Psoas muscle (tissue), 8 donors: ENCODE measurements around the gene GNA15. TPM values are rescaled to one million over a fixed set of nuclear protein-coding genes. Genes with fewer than 3 reads are reported as not detected.

Experiments used
- ATAC-seq, 4 donors: fragments of 200-7000 bp; cut with Tn5 transposase; one replicate each; pipeline ENCODE4 v1.9.1; 2020; ENCODE audit warnings: moderate library complexity in 3 of 4, mild to moderate bottlenecking in 2 of 4
- DNase-seq, 2 donors: peaks; one replicate each; pipeline ENCODE4 v3.0.0-alpha.2; 2020
- H3K27ac ChIP-seq: fragments of 200-600 bp; one replicate; pipeline ENCODE4 v1.8.0; 2022
- H3K27me3 ChIP-seq, 3 donors: fragments of 200-600 bp in 1 of 3; one replicate each; pipeline versions ENCODE4 v1.6.1 to v1.8.0; 2013 to 2022; ENCODE audit warnings: low read length in 2 of 3, mild to moderate bottlenecking in 2 of 3, moderate library complexity in 1 of 3; ENCODE audit not compliant: insufficient read depth in 3 of 3
- H3K36me3 ChIP-seq, 2 donors: fragments of 200-600 bp in 1 of 2; one replicate each; pipeline versions ENCODE4 v1.6.1 to v1.8.0; 2013 to 2022; ENCODE audit warnings: low read depth in 1 of 2, mild to moderate bottlenecking in 1 of 2, moderate library complexity in 1 of 2; ENCODE audit not compliant: insufficient read depth in 1 of 2
- H3K4me1 ChIP-seq: fragments of 200-600 bp; one replicate; pipeline ENCODE4 v1.8.0; 2022
- H3K4me3 ChIP-seq: fragments of 200-600 bp; one replicate; pipeline ENCODE4 v1.8.0; 2022; ENCODE audit warnings: mild to moderate bottlenecking
- H3K9me3 ChIP-seq: fragments of 200-600 bp; one replicate; pipeline ENCODE4 v1.8.0; 2022
- CTCF ChIP-seq: fragments of 200-600 bp; IDR thresholded peaks from one replicate; pipeline ENCODE4 v1.8.0; 2022; ENCODE audit warnings: antibody characterized with exemption
- WGBS, 3 donors: extraction: QIAGEN DNeasy Blood & Tissue Kit; methylation state at CpG; one replicate each; pipeline versions ENCODE4 v1.1.6 to v1.1.7; 2013; 5-methylcytosine and 5-hydroxymethylcytosine counted together
- intact Hi-C, 2 donors: fragments of 100-400 bp; cut with DNase I; formaldehyde crosslinking; loops; one replicate each; pipeline versions ENCODE4 v1.11.0 to v1.14.2; 2022
- polyA plus RNA-seq, 3 donors: library from polyadenylated mRNA; stranded (reverse); fragments of 200-250 nt; gene quantifications; one replicate each; pipeline ENCODE4 v1.2.3, GENCODE V29; 2013
- total RNA-seq, 4 donors: library from RNA; stranded (reverse); fragmentation: NEBNext Ultra II Directional in 2 of 4; extraction: Animal tissue kit (Norgen Biotek cat#: 25700) in 2 of 4; gene quantifications; one replicate each; pipeline versions ENCODE4 v1.2.1 to v1.2.4, GENCODE V29; 2021 to 2023
- donor health status: healthy with polysubstance abuse.
- donor health status: DM: no; HTN: no; CAD: no; lungs with moderate emphysema.
- donor health status: Bipolar disorder and iron deficiency.
- donor health status: healthy.
- donor health status: DM: yes; HTN: yes; CAD: no.
- donor health status: DM: no; HTN: no; CAD: no.
- donor health status: DM: no; HTN: no; CAD: no.
- donor health status: DM: yes; HTN: yes; CAD: no.

Gene GNA15
- total and polyA plus RNA-seq, 7 donors, result 0.18 to 1.9 (median 0.91) TPM

GRCh38 chr19:3154957-3155736 lies 19.3 kb downstream of the GNA15 start:
- H3K36me3 ChIP-seq, result no peaks in the 10 kb centered on the region
- no peaks in the 10 kb centered on the region for H3K4me1 ChIP-seq
- peak overlapping the region; percentile 58 for H3K27ac ChIP-seq
- H3K4me3 ChIP-seq, result no peak overlapping the region
- ATAC-seq (peak; percentile 44 to 85 (median 72)), DNase-seq (peak; percentile 79 to 80)
- no peaks in the 10 kb centered on the region for H3K9me3 ChIP-seq
- TF ChIP-seq CTCF, result no peak
- 45 to 50% (median 48%) methylated on average over 21 of the region's 21 CpGs for WGBS, 3 donors
- peaks cover 0 to 22% (median 2%) of the 10 kb centered on the region in 3 donors for H3K27me3 ChIP-seq
- intact Hi-C loops, result no loop called here

DNA sequence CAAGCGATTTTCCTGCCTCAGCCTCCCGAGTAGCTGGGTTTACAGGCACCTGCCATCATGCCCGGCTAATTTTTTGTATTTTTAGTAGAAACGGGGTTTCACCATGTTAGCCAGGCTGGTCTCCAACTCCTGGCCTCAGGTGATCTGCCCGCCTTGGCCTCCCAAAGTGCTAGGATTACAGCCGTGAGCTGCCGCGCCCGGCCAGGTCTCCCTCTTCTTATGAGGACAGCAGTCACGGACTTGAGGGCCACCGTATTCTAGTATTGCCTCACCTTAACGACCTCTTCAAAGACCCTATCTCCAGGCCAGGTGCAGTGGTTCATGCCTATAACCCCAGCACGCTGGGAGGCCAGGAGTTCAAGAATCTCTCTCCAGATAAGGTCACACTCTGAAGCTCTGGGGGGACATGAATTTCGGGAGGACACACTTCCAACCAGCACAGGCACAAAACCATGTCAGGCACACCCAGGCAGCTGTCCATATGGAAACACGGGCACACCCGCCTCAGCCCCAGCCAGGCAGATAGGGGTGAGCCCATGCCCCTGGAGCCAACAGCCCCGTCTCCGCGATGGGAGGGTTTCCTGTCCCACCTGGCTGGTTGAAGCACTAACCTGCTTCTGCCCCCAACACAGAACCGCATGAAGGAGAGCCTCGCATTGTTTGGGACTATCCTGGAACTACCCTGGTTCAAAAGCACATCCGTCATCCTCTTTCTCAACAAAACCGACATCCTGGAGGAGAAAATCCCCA lies 21.4 kb downstream of the GNA15 start:
- Histone ChIP-seq H3K4me1 (no peaks in the 10 kb centered on the region), H3K27me3 (peaks cover 0 to 9% (median 0%) of the 10 kb centered on the region in 3 donors), H3K27ac (no peak overlapping the region), H3K36me3 (no peaks in the 10 kb centered on the region), H3K9me3 (no peaks in the 10 kb centered on the region), H3K4me3 (no peak overlapping the region)
- intact Hi-C loops, result no loop called here
- WGBS, 3 donors, result 68 to 77% (median 77%) methylated on average over 23 of the region's 23 CpGs
- TF ChIP-seq CTCF, result no peak
- DNase-seq, result no peak
- no peak for ATAC-seq

GRCh38 chr19:3159565-3159964 lies 23.7 kb downstream of the GNA15 start:
- intact Hi-C loops, result no loop called here
- Histone ChIP-seq H3K27ac (no peak overlapping the region), H3K27me3 (peaks cover 0 to 11% (median 0%) of the 10 kb centered on the region in 3 donors), H3K4me1 (no peaks in the 10 kb centered on the region), H3K9me3 (no peaks in the 10 kb centered on the region), H3K4me3 (no peak overlapping the region), H3K36me3 (no peaks in the 10 kb centered on the region)
- 64 to 72% (median 65%) methylated on average over 8 of the region's 8 CpGs for WGBS, 3 donors
- no peak for TF ChIP-seq CTCF
- DNase-seq (no peak), ATAC-seq (no peak)

DNA sequence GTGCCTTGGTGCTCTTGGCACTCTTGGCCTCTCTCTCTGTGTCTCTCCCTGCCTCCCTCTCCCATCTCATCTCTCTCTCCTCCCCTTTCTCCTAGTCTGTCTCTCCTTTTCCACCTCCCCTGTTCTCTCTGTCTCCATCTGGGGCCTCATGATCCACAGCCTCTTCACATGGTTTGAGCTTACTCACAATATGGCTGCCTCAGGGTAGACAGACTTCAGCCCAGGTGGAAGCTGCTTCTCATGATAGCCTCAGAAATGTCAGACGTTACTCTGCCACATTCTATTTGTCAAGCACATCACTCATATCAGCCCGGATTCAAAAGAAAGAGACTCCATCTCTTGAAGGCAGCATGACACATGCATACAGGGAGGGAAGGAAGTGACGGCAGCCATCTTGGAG lies 24.4 kb downstream of the GNA15 start:
- H3K9me3 ChIP-seq, result no peaks in the 10 kb centered on the region
- TF ChIP-seq CTCF, result no peak
- no peaks in the 10 kb centered on the region for H3K36me3 ChIP-seq
- peaks cover 0 to 11% (median 0%) of the 10 kb centered on the region in 3 donors for H3K27me3 ChIP-seq
- no peaks in the 10 kb centered on the region for H3K4me1 ChIP-seq
- DNase-seq, result no peak
- H3K27ac ChIP-seq, result no peak overlapping the region
- 61 to 86% (median 84%) methylated on average over 3 of the region's 3 CpGs for WGBS, 3 donors
- intact Hi-C loops, result loop anchor here (5.0 kb wide), 4 partner anchors 33 to 273 kb away; no protein-coding TSS in a partner anchor
- no peak overlapping the region for H3K4me3 ChIP-seq
- no peak for ATAC-seq
